Gastrocnemius medialis (tissue), 4 donors: ENCODE measurements around the gene RXRG.

ENCODE experiments used
- CTCF ChIP-seq, 5 experiments: fragments of 450-650 bp in 3 of 5; fragments of 200-600 bp in 2 of 5; sonication (generic) in 2 of 5; IDR thresholded peaks in 4 of 5; conservative IDR thresholded peaks in 1 of 5; 1 replicate in 4 of 5; 2 replicates in 1 of 5; pipeline ENCODE4 v1.5.1; 2016 to 2019; ENCODE audit warnings: antibody characterized with exemption in 5 of 5, mild to moderate bottlenecking in 3 of 5, moderate library complexity in 3 of 5
- POLR2A ChIP-seq, 2 donors: fragments of 450-650 bp; IDR thresholded peaks; one replicate each; pipeline ENCODE4 v1.6.1; 2017; ENCODE audit warnings: antibody characterized with exemption in 2 of 2, mild to moderate bottlenecking in 2 of 2, moderate library complexity in 2 of 2

- TF ChIP-seq CTCF (IDR thresholded peaks at IDR 0.05 in 4 of 5, conservative IDR thresholded peaks at IDR 0.05 in 1 of 5): no peak
- TF ChIP-seq POLR2A (IDR thresholded peaks at IDR 0.05): no peak
These were observed 92.3 kb downstream of the RXRG start for GRCh38 chr1:165352442-165353293.
